Measurements from ENCODE around the gene LAMA5. TPM values are rescaled to one million over a fixed set of nuclear protein-coding genes. Genes with fewer than 3 reads are reported as not detected.

Gene LAMA5
- total and polyA plus RNA-seq, 3 experiments from 2014 or later: 0.13 to 0.78 TPM; not detected in 1

DNA sequence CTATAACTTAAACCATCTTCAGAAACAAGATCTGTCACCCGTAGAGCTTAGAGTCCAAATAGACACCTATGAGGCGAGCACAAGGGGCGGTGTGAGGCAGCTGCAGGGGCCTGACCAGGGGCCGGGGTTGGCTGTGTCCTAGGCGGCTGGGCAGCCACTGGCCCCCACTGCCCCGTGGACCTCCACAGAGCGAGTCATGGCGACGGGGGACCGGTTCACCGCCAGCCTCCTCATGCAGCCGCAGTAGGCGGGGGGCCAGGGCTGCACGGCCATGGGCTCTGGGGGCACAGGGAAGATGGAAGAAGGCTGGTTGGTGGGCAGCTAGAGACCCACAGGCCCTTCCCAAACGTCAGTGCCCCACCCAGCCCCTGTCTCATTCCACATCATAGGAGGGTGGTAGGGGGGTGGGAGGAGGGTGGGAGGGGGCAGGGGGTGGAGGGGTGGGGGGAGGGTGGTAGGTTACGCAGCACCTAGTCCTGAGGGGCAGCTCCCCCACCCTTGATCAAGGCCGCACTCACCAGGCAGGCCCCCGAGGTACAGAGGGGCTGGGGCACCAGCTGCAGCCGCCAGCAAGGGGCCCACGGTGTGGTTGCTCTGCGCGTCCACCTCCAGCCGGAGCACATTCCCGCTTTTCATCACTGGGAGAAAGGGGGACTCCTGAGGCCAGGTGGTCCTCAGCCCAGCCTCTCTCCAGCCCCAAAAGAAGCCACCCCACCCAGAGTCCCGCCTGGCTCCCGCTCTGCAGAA is 57.7 kb downstream of the LAMA5 start:
- Histone ChIP-seq H3K9me3 (ENCODE audit: low read length) (no peaks in the 10 kb centered on the region), H3K27me3 (ENCODE audit: insufficient read depth, low read length, poor library complexity, severe bottlenecking) (no peaks in the 10 kb centered on the region), H3K36me3 (ENCODE audit: insufficient read depth, low read length) (peaks cover 11% of the 10 kb centered on the region), H3K27ac (ENCODE audit: low read depth, low read length) (no peak overlapping the region), H3K4me1 (ENCODE audit: insufficient read depth, low read length) (peaks cover 16% of the 10 kb centered on the region), H3K4me3 (ENCODE audit: low read length) (no peak overlapping the region)
- Mint-ChIP-seq H3K27ac (no peak overlapping the region), H3K4me1 (peaks cover 9 to 16% (median 14%) of the 10 kb centered on the region in 3 donors), H3K9me3 (no peaks in the 10 kb centered on the region), H3K27me3 (no peaks in the 10 kb centered on the region), H3K4me3 (no peak overlapping the region), H3K36me3 (peaks cover 0 to 46% (median 2%) of the 10 kb centered on the region in 3 donors)
- DNase-seq: no peak
- CTCF ChIA-PET: no interaction called here
- POLR2A ChIA-PET: no interaction called here

DNA sequence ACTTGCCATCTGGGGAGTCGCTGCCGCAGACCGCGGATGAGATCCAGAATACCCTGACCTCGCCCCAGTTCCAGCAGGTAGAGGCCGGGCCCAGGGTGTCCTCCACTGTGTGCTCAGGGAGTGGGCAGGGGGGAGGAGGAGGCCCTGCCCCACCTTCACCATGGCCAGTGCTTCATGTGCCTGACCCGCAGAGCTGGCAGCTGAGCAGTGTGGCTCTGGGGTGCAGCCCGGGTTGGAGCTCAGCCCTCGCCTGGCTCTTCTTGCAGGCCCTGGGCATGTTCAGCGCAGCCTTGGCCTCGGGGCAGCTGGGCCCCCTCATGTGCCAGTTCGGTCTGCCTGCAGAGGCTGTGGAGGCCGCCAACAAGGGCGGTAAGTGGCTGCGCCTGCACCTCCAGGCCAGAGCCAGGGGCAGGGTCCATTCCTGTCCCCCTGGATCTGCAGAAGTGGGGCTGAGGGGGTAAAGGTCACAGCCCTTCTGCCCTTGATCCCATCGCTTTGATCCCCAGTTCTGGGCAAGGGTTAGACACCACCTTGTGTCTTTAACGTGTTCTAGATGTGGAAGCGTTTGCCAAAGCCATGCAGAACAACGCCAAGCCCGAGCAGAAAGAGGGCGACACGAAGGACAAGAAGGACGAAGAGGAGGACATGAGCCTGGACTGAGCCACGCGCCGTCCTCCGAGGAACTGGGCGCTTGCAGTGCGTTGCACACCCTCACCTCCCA is 58.9 kb downstream of the LAMA5 start:
- no peaks in the 10 kb centered on the region for H3K27me3 Mint-ChIP-seq
- H3K27ac Mint-ChIP-seq: no peak overlapping the region
- peaks cover 11% of the 10 kb centered on the region for H3K36me3 ChIP-seq (ENCODE audit: insufficient read depth, low read length)
- H3K27me3 ChIP-seq (ENCODE audit: insufficient read depth, low read length, poor library complexity, severe bottlenecking): no peaks in the 10 kb centered on the region
- H3K4me3 ChIP-seq (ENCODE audit: low read length): no peak overlapping the region
- no peak overlapping the region for H3K27ac ChIP-seq (ENCODE audit: low read depth, low read length)
- H3K4me3 Mint-ChIP-seq: no peak overlapping the region
- H3K4me1 ChIP-seq (ENCODE audit: insufficient read depth, low read length): peaks cover 26% of the 10 kb centered on the region
- H3K4me1 Mint-ChIP-seq: peaks cover 18 to 26% (median 24%) of the 10 kb centered on the region in 3 donors
- peaks cover 0 to 55% (median 2%) of the 10 kb centered on the region in 3 donors for H3K36me3 Mint-ChIP-seq
- no peaks in the 10 kb centered on the region for H3K9me3 ChIP-seq (ENCODE audit: low read length)
- no peaks in the 10 kb centered on the region for H3K9me3 Mint-ChIP-seq
- ChIA-PET CTCF (no interaction called here), POLR2A (no interaction called here)
- no peak for DNase-seq

DNA sequence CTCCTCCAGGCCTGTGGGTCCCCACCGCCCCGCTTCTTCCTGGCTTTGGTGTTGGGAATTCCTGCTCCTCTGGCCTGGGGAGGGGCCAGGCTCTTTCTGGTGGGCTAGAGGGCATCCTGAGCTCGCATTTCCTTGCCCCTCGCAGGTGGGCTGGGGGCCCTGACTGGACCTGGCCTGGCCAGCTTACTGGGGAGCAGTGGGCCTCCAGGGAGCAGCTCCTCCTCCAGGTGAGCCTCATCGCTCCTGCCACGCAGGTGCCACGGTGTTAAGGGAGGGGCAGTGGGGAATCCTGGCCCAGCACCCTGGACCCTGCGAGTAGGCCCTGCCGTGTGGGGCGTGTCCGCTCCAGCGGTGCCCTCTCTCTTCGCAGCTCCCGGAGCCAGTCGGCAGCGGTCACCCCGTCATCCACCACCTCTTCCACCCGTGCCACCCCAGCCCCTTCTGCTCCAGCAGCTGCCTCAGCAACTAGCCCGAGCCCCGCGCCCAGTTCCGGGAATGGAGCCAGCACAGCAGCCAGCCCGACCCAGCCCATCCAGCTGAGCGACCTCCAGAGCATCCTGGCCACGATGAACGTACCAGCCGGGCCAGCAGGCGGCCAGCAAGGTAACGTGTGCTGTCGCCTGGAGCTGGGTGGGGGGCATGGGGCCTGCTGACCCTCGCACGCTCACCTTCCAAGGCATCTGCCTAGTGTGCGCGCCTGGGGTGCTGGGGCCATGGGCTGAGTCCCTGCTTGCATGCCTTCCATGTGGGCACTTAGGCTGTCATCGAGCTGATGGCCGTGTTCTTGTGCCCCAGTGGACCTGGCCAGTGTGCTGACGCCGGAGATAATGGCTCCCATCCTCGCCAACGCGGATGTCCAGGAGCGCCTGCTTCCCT is 59.6 kb downstream of the LAMA5 start:
- no peak overlapping the region for H3K4me3 ChIP-seq (ENCODE audit: low read length)
- DNase-seq: no peak
- ChIA-PET CTCF (no interaction called here), POLR2A (no interaction called here)
- H3K27ac ChIP-seq (ENCODE audit: low read depth, low read length): no peak overlapping the region
- Mint-ChIP-seq H3K9me3 (no peaks in the 10 kb centered on the region), H3K4me3 (peak overlapping the region in 1 of 7 donors; percentile 40), H3K4me1 (peaks cover 18 to 26% (median 24%) of the 10 kb centered on the region in 3 donors), H3K27me3 (no peaks in the 10 kb centered on the region), H3K36me3 (peaks cover 0 to 55% (median 2%) of the 10 kb centered on the region in 3 donors), H3K27ac (no peak overlapping the region)
- H3K36me3 ChIP-seq (ENCODE audit: insufficient read depth, low read length): peaks cover 11% of the 10 kb centered on the region
- H3K27me3 ChIP-seq (ENCODE audit: insufficient read depth, low read length, poor library complexity, severe bottlenecking): no peaks in the 10 kb centered on the region
- peaks cover 26% of the 10 kb centered on the region for H3K4me1 ChIP-seq (ENCODE audit: insufficient read depth, low read length)
- H3K9me3 ChIP-seq (ENCODE audit: low read length): no peaks in the 10 kb centered on the region

DNA sequence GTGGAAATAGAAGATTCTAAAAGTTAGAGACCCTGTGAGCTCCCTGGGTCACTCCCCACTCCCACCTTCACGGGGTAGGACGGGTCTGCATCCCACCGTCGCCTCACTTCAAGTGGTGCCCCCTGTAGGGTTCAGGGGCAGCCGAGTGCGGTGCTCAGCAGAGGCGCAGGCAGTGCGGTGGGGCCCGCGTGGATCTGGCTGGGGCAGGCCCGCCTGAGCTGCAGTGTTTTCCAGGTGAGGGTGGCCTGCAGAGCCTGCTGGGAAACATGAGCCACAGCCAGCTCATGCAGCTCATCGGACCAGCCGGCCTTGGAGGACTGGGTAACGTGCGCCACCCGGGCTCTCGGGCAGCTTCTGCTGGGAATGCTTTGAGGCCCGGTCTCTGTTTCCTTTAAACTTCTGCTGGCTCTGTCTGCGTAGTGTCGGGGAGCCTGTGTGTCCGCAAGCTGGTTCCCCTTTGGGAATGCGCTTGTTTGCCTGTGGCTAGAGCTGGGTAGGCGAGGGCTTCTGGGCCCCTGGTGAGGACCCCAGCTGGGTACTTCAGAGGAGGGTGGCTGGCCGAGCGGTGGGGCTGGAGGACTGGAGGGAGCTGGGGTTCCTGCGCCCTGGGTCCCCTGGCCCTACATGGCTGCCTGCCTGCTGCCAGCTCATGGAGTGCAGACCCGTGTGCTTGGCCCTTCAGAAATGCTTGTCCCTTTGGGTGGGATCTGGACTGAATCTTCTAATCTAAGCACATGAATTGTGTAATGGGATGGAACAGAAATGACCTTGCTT is 60.5 kb downstream of the LAMA5 start:
- H3K9me3 Mint-ChIP-seq: no peaks in the 10 kb centered on the region
- ChIA-PET CTCF (interaction anchor here (0.9 kb wide), 1 partner anchor 41 kb away, joined by 4 read pairs; no protein-coding TSS in a partner anchor), POLR2A (no interaction called here)
- no peak for DNase-seq
- H3K4me1 Mint-ChIP-seq: peaks cover 22 to 31% (median 30%) of the 10 kb centered on the region in 3 donors
- H3K27ac Mint-ChIP-seq: peak overlapping the region in 1 of 8 donors; percentile 76
- no peaks in the 10 kb centered on the region for H3K9me3 ChIP-seq (ENCODE audit: low read length)
- no peaks in the 10 kb centered on the region for H3K27me3 ChIP-seq (ENCODE audit: insufficient read depth, low read length, poor library complexity, severe bottlenecking)
- peak overlapping the region in 2 of 7 donors; percentile 42 to 47 for H3K4me3 Mint-ChIP-seq
- peaks cover 26% of the 10 kb centered on the region for H3K4me1 ChIP-seq (ENCODE audit: insufficient read depth, low read length)
- no peaks in the 10 kb centered on the region for H3K27me3 Mint-ChIP-seq
- no peak overlapping the region for H3K4me3 ChIP-seq (ENCODE audit: low read length)
- no peak overlapping the region for H3K27ac ChIP-seq (ENCODE audit: low read depth, low read length)
- H3K36me3 ChIP-seq (ENCODE audit: insufficient read depth, low read length): peaks cover 11% of the 10 kb centered on the region
- H3K36me3 Mint-ChIP-seq: peaks cover 0 to 57% (median 2%) of the 10 kb centered on the region in 3 donors

DNA sequence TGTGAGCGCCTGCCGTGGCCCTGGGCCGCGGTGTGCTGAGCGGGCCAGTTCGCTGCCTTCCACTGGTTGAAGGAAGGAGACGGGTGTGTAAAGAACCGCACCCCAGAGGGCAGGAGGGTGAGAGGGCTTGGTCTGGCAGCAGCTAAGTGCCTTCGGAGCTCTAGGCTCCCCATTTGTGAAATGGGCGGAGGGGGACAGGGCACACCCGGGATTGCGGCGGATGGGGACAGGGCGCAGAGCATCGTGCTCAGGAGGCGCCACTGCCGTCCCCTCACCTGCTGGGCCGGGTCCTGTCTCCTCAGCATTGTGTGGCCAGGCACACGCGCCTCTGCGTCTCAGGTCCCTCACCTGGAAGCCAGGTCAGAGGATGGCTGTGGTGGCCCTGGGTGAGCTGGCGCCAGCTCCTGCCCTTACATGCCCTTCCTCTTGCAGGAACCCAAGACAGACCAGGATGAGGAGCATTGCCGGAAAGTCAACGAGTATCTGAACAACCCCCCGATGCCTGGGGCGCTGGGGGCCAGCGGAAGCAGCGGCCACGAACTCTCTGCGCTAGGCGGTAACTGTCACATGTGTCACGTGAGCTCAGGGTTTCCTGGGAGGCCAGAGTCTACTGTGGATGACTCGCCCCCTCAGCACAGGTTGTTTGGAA is 61.2 kb downstream of the LAMA5 start:
- CTCF ChIA-PET: interaction anchor here (0.9 to 1.1 kb wide), 2 partner anchors 40 to 77 kb away, joined by 3 to 4 read pairs; no protein-coding TSS in a partner anchor

DNA sequence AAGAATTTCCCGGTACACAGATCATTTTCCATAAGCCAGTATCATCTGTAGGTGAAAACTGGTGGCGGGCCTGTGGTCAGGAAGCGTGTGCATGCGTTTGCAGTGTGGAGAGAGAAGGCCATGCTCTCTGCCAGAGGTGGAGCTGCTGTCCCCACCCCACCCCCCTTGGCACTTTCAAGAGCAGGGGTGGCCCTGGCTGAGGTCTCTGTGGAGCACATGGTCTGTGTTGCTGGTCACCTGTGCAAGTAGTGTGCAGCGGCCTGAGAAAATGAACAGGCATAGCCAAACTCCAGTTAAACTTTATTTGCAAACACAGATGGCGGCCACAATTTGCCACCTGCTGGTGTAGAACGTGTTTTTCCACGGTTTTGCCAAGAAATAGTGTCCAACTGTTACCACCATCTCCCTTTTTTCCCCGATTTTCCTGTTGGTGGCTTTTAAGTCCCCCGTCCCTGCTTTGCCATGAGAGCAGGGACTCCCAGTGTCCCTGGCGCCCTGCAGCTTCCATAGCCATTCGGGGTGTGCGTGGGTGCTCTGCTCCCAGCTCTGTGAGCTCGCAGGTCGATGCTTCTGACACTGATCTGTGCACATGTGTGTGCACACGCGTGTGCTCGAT is 61.9 kb downstream of the LAMA5 start:
- Histone ChIP-seq H3K4me3 (ENCODE audit: low read length) (peak overlapping the region; percentile 39), H3K4me1 (ENCODE audit: insufficient read depth, low read length) (peaks cover 26% of the 10 kb centered on the region), H3K27ac (ENCODE audit: low read depth, low read length) (no peak overlapping the region), H3K36me3 (ENCODE audit: insufficient read depth, low read length) (peaks cover 11% of the 10 kb centered on the region), H3K9me3 (ENCODE audit: low read length) (no peaks in the 10 kb centered on the region), H3K27me3 (ENCODE audit: insufficient read depth, low read length, poor library complexity, severe bottlenecking) (no peaks in the 10 kb centered on the region)
- peak overlapping the region; percentile 87 to 93 (median 89) for H3K4me3 Mint-ChIP-seq
- peaks cover 27 to 31% (median 31%) of the 10 kb centered on the region in 3 donors for H3K4me1 Mint-ChIP-seq
- ChIA-PET POLR2A (no interaction called here), CTCF (interaction anchor here (0.9 to 1.1 kb wide), 2 partner anchors 40 to 77 kb away, joined by 3 to 4 read pairs; no protein-coding TSS in a partner anchor)
- no peaks in the 10 kb centered on the region for H3K27me3 Mint-ChIP-seq
- H3K36me3 Mint-ChIP-seq: peaks cover 0 to 57% (median 2%) of the 10 kb centered on the region in 3 donors
- H3K27ac Mint-ChIP-seq: peak overlapping the region in 2 of 8 donors; percentile 54 to 66
- DNase-seq: no peak
- no peaks in the 10 kb centered on the region for H3K9me3 Mint-ChIP-seq

More for the DNA sequence above, 61.2 kb downstream of the LAMA5 start:
- Mint-ChIP-seq H3K27me3 (no peaks in the 10 kb centered on the region), H3K27ac (peak overlapping the region in 1 of 8 donors; percentile 76), H3K4me3 (peak overlapping the region; percentile 41 to 93 (median 68)), H3K9me3 (no peaks in the 10 kb centered on the region), H3K4me1 (peaks cover 27 to 31% (median 31%) of the 10 kb centered on the region in 3 donors), H3K36me3 (peaks cover 0 to 57% (median 2%) of the 10 kb centered on the region in 3 donors)
- H3K4me3 ChIP-seq (ENCODE audit: low read length): no peak overlapping the region
- POLR2A ChIA-PET: no interaction called here
- H3K27ac ChIP-seq (ENCODE audit: low read depth, low read length): no peak overlapping the region
- no peaks in the 10 kb centered on the region for H3K27me3 ChIP-seq (ENCODE audit: insufficient read depth, low read length, poor library complexity, severe bottlenecking)
- no peaks in the 10 kb centered on the region for H3K9me3 ChIP-seq (ENCODE audit: low read length)
- peaks cover 11% of the 10 kb centered on the region for H3K36me3 ChIP-seq (ENCODE audit: insufficient read depth, low read length)
- H3K4me1 ChIP-seq (ENCODE audit: insufficient read depth, low read length): peaks cover 26% of the 10 kb centered on the region
- DNase-seq: no peak
